CD14-positive monocyte (primary cell): ENCODE data around the gene MCF2L. TPM values are rescaled to one million over a fixed set of nuclear protein-coding genes. Genes with fewer than 3 reads are reported as not detected.

Experiments
- DNase-seq, 3 donors: peaks; one replicate each; pipeline ENCODE4 v3.0.0-alpha.2; 2011 to 2022
- H2AFZ ChIP-seq: 2 replicates; pipeline ENCODE4 v1.6.0; 2012; ENCODE audit warnings: mild to moderate bottlenecking, low read depth, low read length, inconsistent platforms; ENCODE audit not compliant: insufficient read depth, poor library complexity, severe bottlenecking
- H3K27ac ChIP-seq, 2 donors: 1 replicate in 1 of 2; 2 replicates in 1 of 2; pipeline ENCODE4 v1.5.1; 2012 to 2013; ENCODE audit warnings: low read length in 2 of 2, control low read depth in 1 of 2, inconsistent platforms in 1 of 2, low read depth in 1 of 2, mild to moderate bottlenecking in 1 of 2
- H3K27me3 ChIP-seq, 2 donors: one replicate each; pipeline versions ENCODE4 v1.6.0 to v1.6.1; 2011 to 2013; ENCODE audit warnings: low read length in 2 of 2; ENCODE audit not compliant: control insufficient read depth in 2 of 2, insufficient read depth in 2 of 2
- H3K36me3 ChIP-seq, 2 donors: replicated peaks in 1 of 2; 1 replicate in 1 of 2; 2 replicates in 1 of 2; pipeline versions ENCODE4 v1.5.1 to v1.6.1; 2012 to 2013; ENCODE audit warnings: low read length in 2 of 2, control low read depth in 1 of 2, inconsistent platforms in 1 of 2, mild to moderate bottlenecking in 1 of 2; ENCODE audit not compliant: insufficient read depth in 2 of 2, control insufficient read depth in 1 of 2
- H3K4me1 ChIP-seq, 2 donors: 1 replicate in 1 of 2; 2 replicates in 1 of 2; pipeline versions ENCODE4 v1.5.1 to v1.6.1; 2012 to 2013; ENCODE audit warnings: low read length in 2 of 2, control low read depth in 1 of 2, inconsistent platforms in 1 of 2, mild to moderate bottlenecking in 1 of 2, moderate library complexity in 1 of 2; ENCODE audit not compliant: insufficient read depth in 2 of 2, control insufficient read depth in 1 of 2
- H3K4me2 ChIP-seq: replicated peaks from 2 replicates; pipeline ENCODE3; 2012; ENCODE audit warnings: low read length, moderate library complexity, mild to moderate bottlenecking; ENCODE audit not compliant: poor library complexity, severe bottlenecking; ENCODE audit errors: extremely low read depth
- H3K4me3 ChIP-seq, 3 experiments: fragments of 200-600 bp in 1 of 3; sonication (generic) in 1 of 3; replicated peaks in 1 of 3; 1 replicate in 2 of 3; 2 replicates in 1 of 3; pipeline ENCODE4 v1.5.1; 2011 to 2013; ENCODE audit warnings: low read length in 3 of 3, mild to moderate bottlenecking in 3 of 3, control low read depth in 2 of 3, low read depth in 2 of 3, inconsistent platforms in 1 of 3, moderate library complexity in 1 of 3
- H3K79me2 ChIP-seq: 2 replicates; pipeline ENCODE4 v1.6.0; 2012; ENCODE audit warnings: mild to moderate bottlenecking, control low read depth, inconsistent platforms, low read length, moderate library complexity; ENCODE audit not compliant: insufficient read depth
- H3K9ac ChIP-seq: 2 replicates; pipeline ENCODE4 v1.6.0; 2017; ENCODE audit warnings: low read length, mild to moderate bottlenecking; ENCODE audit not compliant: insufficient read depth, poor library complexity, severe bottlenecking
- H3K9me3 ChIP-seq, 2 donors: replicated peaks in 1 of 2; 1 replicate in 1 of 2; 2 replicates in 1 of 2; pipeline versions ENCODE4 v1.5.1 to v1.6.1; 2012 to 2013; ENCODE audit warnings: low read length in 2 of 2, control low read depth in 1 of 2; ENCODE audit not compliant: control insufficient read depth in 1 of 2, insufficient read depth in 1 of 2
- H4K20me1 ChIP-seq: 2 replicates; pipeline ENCODE4 v1.6.0; 2012; ENCODE audit warnings: mild to moderate bottlenecking, low read length, control low read depth, moderate library complexity; ENCODE audit not compliant: insufficient read depth
- H3K27ac Mint-ChIP-seq, 7 donors: one replicate each; pipeline ENCODE4 v1.8.0; 2020; ENCODE audit warnings: mild to moderate bottlenecking in 7 of 7, mixed read lengths in 7 of 7, moderate library complexity in 6 of 7, inconsistent platforms in 2 of 7
- H3K27me3 Mint-ChIP-seq, 3 donors: one replicate each; pipeline ENCODE4 v1.8.0; 2021 to 2022; ENCODE audit warnings: low read depth in 3 of 3, mild to moderate bottlenecking in 3 of 3, mixed read lengths in 3 of 3, moderate library complexity in 3 of 3, inconsistent platforms in 1 of 3
- H3K36me3 Mint-ChIP-seq, 2 donors: one replicate each; pipeline ENCODE4 v1.8.0; 2020; ENCODE audit warnings: mixed read lengths in 2 of 2, inconsistent platforms in 1 of 2, mild to moderate bottlenecking in 1 of 2
- H3K4me1 Mint-ChIP-seq: one replicate; pipeline ENCODE4 v1.8.0; 2020; ENCODE audit warnings: mild to moderate bottlenecking, mixed read lengths
- H3K4me3 Mint-ChIP-seq, 2 donors: one replicate each; pipeline ENCODE4 v1.8.0; 2020; ENCODE audit warnings: mild to moderate bottlenecking in 2 of 2, mixed read lengths in 2 of 2, moderate library complexity in 1 of 2
- H3K9me3 Mint-ChIP-seq, 7 donors: one replicate each; pipeline ENCODE4 v1.8.0; 2020 to 2022; ENCODE audit warnings: mixed read lengths in 7 of 7, mild to moderate bottlenecking in 6 of 7, moderate library complexity in 6 of 7, inconsistent platforms in 2 of 7
- CTCF ChIP-seq: fragments of 200-600 bp; IDR thresholded peaks from one replicate; pipeline ENCODE4 v1.8.0; 2022; ENCODE audit warnings: antibody characterized with exemption, mild to moderate bottlenecking
- WGBS: methylation state at CpG from one replicate; pipeline ENCODE4 v1.1.5; 2013; ENCODE audit warnings: missing lambda C conversion rate; ENCODE audit not compliant: insufficient coverage; 5-methylcytosine and 5-hydroxymethylcytosine counted together
- intact Hi-C, 2 donors: fragments of 100-400 bp; cut with micrococcal nuclease; formaldehyde crosslinking; loops; one replicate each; pipeline versions ENCODE4 v1.15.0 to v1.15.1; 2023
- polyA plus RNA-seq, 3 donors: library from polyadenylated mRNA; depleted of rRNA in 1 of 3; unstranded in 2 of 3; stranded (reverse) in 1 of 3; fragments of 300-500 nt in 2 of 3; fragments of >200 nt in 1 of 3; fragmentation: Illumina TruSeq in 2 of 3; gene quantifications; 1 replicate in 2 of 3; 2 replicates in 1 of 3; pipeline ENCODE4 v1.2.3, GENCODE V29; 2012 to 2021

MCF2L gene
- polyA plus RNA-seq, 3 donors, result not detected

GRCh38 chr13:113028336-113029060, 59.5 kb downstream of the MCF2L start:
- Mint-ChIP-seq H3K36me3 (no peaks in the 10 kb centered on the region), H3K4me1 (no peaks in the 10 kb centered on the region), H3K4me3 (no peak overlapping the region), H3K27ac (no peak overlapping the region), H3K9me3 (peaks cover 0 to 2% (median 0%) of the 10 kb centered on the region in 7 donors), H3K27me3 (peaks cover 2% of the 10 kb centered on the region in 3 donors)
- H4K20me1 ChIP-seq, result no peaks in the 10 kb centered on the region
- H3K4me1 ChIP-seq, result no peaks in the 10 kb centered on the region
- H3K27ac ChIP-seq, result no peak overlapping the region
- no peak overlapping the region for H3K4me3 ChIP-seq
- DNase-seq, result no peak
- H3K36me3 ChIP-seq, result no peaks in the 10 kb centered on the region
- peaks cover 0 to 8% of the 10 kb centered on the region in 2 donors for H3K9me3 ChIP-seq
- H2AFZ ChIP-seq, result no peak overlapping the region
- no peak overlapping the region for H3K9ac ChIP-seq
- no peaks in the 10 kb centered on the region for H3K27me3 ChIP-seq
- no peaks in the 10 kb centered on the region for H3K79me2 ChIP-seq
- no peak for TF ChIP-seq CTCF
- intact Hi-C loops, result no loop called here
- WGBS, result 96% methylated on average over 12 of the region's 16 CpGs
- no peak overlapping the region for H3K4me2 ChIP-seq

GRCh38 chr13:113029061-113029445, 60.0 kb downstream of the MCF2L start:
- no peak for TF ChIP-seq CTCF
- DNase-seq, result no peak
- intact Hi-C loops, result no loop called here
- Histone ChIP-seq H3K9ac (no peak overlapping the region), H3K4me2 (no peak overlapping the region), H3K9me3 (peaks cover 0 to 11% of the 10 kb centered on the region in 2 donors), H4K20me1 (no peaks in the 10 kb centered on the region), H3K27ac (no peak overlapping the region), H2AFZ (no peak overlapping the region), H3K79me2 (no peaks in the 10 kb centered on the region), H3K4me1 (no peaks in the 10 kb centered on the region), H3K27me3 (no peaks in the 10 kb centered on the region), H3K4me3 (no peak overlapping the region), H3K36me3 (no peaks in the 10 kb centered on the region)
- H3K9me3 Mint-ChIP-seq, result peaks cover 0 to 5% (median 2%) of the 10 kb centered on the region in 7 donors
- H3K27ac Mint-ChIP-seq, result no peak overlapping the region
- no peaks in the 10 kb centered on the region for H3K4me1 Mint-ChIP-seq
- no peaks in the 10 kb centered on the region for H3K36me3 Mint-ChIP-seq
- WGBS, result 86% methylated on average over 10 of the region's 10 CpGs
- no peak overlapping the region for H3K4me3 Mint-ChIP-seq
- peaks cover 0 to 2% (median 2%) of the 10 kb centered on the region in 3 donors for H3K27me3 Mint-ChIP-seq
